CD1c-positive myeloid dendritic cell (primary cell): ENCODE measurements around the gene IGFBP5.
A peak's percentile ranks its signal among the peaks of the same experiment; 100 is the strongest.

Experiments used
- DNase-seq: peaks from one replicate; pipeline ENCODE4 v3.0.0-alpha.2; 2016; ENCODE audit errors: extremely low spot score

Gene IGFBP5

DNA sequence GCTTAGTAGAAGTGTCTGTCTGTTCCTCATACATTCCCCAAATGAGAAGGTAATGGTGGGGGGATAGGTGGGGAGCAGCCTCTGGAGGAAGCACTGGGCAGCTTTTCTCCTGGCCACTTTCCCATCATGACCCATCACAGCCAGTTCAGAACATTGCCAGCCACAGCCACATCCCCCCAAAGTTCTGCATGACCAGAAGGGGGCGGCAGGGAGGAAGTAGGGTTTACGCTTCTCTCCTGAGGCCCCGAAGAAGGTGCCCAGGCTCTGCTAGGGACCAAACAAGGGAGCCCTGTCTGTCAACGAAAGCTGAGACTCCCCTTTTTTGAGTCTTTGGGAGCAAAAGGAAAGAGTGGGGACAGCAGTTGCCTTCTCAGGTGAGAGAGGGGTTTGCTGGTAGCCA, 7.7 kb downstream of the IGFBP5 start:
- DNase-seq = peak; percentile 10

DNA sequence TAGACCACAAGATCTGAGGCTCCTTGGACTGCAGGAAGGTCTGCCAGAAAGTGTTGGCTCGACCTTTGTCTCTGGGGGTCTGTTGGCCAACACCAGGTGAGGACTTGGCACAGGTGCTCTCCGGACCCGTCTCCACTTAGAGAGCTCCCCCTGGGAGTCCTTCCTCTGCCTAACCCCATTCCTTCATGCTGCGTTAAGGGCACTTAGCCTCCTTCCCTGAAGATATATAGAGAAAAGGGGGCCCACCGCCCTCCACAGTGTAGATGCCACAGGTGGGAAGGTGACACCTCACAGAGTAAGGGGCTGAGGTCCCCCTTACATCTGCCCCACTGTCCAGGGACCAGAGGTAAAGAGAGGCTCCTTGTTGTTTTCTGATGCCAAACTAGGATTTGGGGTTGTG, 8.2 kb downstream of the IGFBP5 start:
- DNase-seq = no peak

DNA sequence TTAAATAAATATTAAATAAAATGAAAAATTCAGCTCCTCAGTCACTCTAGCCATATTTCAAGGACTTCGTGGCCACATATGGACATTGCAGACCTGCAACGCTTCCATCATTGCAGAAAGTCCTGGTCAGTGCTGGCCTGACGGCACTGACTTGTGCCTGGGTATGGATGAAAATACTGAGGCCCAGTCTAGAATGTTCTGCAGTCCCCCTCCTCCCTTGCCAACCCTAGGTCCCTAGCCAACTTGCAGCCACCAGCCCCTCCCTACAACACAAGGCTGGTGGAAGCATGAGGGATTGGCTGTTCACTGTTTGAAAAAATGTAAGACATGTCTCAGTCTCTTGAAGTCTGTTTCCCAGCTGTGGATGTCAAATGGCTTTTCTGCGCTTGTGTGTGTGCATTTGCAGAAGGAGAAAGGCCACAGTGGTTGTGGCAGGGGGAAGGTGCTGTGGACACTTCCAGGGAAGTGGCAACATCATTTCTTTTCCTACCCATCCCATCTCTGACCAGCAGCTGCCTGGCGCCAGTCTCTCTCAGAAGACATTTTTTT, 9.9 kb downstream of the IGFBP5 start:
- no peak for DNase-seq

DNA sequence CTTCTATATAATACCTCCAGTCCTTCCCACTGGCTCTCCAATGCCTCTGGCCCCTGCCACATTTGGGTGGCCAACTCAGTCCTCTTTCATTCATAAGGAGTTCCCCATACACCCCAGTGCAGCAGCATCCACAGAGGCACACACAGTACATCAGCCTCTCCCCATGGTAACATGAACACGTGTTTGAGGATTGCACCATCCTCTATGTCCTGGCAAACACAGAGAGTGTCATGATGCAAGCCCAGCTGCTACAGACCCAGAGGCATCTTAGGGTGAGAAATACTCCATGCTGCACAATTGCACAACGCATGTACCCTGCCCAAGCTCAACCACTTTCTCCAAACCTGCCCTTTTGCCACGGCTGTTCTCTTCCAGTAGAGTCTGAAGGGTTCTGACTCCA, 11.5 kb downstream of the IGFBP5 start:
- DNase-seq = peak; percentile 48

DNA sequence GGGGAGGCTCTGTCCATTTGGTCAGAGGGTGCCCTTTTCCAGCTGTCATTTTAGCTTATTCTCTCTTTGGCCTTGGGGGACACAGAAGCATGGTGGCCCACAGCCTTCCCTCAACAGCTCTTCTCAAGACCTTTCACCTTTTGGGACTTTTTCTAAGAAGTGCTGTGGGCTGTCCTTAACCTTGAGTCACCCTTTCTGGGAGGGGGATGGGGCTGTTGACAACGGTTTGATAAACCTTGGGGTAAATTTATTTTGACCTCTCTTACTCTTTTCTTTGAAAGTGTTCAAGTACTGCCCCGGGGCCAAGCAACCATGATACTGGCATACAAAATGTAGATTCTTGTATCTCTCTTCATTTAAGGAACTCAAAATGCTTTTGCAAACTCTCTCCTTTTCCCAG, 13.7 kb downstream of the IGFBP5 start:
- no peak for DNase-seq

DNA sequence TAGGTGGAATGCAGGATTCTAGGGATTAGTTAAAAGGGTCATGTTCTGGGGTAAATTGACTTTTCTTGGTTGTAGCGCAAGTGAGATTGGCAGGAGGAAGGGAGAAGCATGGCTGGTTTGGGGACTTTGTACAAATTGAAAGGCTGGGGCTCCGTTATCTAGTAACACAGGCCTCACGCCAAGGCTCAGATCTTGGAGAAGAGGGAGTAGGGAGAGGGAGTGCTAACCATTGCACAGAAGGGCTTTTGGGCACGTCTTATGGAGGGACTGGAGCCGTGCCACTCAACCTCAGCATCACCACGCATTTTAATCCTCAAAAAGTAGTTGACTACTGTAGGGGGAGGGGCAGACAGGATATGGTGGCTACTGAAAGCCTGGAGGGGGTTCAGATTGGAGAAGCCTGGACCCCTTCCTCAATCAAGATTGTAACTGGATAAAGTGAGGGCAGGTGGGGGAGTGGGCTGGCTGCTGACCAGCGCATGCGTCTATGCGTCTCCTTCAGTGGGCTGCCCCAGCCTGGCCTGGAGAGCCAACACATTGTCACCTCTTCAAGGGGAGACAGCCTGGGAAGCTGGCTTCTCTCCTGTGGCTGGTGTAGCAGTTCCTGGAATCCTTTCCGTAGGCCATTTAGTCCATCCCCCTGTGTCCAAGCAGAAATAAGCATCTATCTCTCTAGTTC, 14.3 kb downstream of the IGFBP5 start:
- DNase-seq = no peak

DNA sequence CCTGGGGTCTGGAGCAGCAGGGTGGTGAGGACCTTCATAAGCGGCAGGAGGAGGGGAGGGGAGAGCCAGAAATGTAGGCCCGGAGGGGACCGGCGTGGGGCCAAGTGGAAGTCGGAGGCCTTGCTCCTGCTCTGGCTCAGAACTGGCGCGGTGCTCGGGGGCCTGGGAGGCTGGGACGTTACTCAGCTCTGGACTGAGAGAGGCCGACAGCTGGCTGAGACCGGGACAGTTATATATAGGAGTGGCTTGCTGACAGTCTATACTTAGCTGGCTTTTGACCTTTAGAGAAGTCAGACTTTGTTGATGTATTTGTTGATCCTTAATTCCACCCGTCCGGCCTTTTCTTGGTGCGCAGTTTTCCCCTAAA, 15.7 kb downstream of the IGFBP5 start:
- DNase-seq = no peak

DNA sequence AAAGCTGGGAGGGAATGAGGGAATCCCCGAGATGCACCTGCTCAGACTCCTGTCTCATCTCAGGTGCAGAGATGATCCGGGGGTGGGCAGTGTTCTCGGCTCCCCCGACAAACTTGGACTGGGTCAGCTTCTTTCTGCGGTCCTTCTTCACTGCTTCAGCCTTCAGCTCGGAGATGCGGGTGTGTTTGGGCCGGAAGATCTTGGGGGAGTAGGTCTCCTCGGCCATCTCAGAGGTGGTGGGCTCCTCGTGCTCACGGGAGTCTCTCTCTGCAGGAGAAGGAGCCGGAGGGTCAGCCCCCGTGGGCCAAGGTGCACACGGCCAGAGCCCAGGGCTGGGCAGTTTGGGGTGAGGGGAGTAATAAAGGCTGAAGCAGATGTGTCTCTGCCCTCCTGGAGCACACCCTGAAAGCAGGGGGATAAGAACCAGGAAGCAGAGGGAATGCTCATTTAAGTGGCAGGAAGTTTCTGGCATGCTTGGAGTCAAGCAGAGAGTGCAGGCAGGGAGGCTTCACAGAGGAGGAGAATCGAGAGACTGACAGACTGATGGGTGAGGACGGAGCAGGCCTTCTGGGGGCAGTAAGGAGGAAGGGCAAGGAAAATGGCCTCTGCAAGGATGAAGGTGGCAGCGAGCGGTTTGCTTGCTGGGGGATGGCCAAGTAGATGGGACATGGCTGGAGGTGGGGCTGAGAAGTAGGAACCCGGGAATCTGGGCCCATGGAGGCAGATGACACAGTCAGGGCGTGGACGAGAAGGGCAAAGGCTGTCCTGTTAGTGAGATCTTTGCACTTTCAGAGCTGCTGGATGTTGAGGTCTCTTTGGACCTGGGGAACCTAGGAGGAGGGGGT, 16.3 kb downstream of the IGFBP5 start:
- no peak for DNase-seq

DNA sequence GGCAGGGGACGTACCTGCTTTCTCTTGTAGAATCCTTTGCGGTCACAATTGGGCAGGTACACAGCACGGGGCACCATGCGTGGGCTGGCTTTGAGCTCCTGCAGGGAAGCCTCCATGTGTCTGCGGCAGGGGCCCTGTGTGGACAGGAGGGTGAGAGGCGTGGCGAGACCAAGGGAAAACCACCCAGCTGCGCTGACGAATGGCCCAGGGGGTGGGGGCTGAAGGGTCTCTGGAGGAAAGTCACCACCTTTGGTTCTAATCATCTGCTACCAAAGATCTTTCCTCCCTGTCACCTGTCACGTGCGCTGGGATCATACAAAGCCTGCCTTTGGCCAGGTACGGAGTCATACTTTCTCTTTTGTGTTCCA, 17.3 kb downstream of the IGFBP5 start:
- no peak for DNase-seq

DNA sequence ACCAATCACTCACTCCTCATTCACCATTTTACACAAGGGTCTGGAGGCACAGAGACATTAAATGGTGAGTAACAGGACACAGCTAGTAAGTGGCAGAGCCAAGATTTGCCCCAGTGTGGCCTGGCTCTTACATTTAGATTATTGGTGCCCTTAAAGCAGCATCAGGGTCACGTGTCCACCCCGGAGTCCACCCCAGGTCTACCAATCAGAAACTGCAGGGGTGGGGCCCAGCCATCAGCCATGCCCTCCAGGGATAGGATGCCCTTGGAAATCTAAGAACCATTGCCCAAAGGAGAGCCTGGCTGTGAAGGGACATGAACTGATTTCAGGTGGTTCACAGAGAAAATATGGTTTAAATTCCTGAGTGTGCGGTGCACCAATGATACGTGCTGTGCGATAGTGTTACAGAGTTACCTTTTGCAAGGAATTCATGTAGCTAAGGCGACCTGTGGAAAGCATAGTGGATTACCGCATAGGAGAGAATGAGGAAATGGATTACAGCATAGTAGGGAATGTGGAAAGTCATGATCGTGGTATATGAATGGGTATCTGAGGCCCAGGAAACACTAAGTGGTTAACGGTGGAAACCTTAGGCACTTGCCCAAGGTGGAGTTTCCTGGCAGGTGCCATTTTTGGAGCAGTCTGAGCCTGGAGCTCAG, 17.8 kb downstream of the IGFBP5 start:
- DNase-seq = no peak

DNA sequence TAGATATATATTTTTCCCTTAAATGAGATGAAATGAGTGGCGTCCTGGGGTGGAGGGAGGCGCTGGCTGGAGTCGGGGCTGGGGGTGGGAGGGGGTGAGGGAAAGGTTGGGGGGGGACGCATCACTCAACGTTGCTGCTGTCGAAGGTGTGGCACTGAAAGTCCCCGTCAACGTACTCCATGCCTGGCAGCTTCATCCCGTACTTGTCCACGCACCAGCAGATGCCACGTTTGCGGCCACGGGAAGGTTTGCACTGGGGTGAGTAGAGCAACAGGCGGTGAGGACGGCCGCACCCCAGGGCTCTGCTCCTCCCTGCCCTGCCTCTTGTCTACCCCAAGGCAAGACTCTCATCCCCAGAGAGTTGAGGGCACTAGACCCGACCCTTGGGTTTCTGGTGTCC, 18.7 kb downstream of the IGFBP5 start:
- DNase-seq = no peak

DNA sequence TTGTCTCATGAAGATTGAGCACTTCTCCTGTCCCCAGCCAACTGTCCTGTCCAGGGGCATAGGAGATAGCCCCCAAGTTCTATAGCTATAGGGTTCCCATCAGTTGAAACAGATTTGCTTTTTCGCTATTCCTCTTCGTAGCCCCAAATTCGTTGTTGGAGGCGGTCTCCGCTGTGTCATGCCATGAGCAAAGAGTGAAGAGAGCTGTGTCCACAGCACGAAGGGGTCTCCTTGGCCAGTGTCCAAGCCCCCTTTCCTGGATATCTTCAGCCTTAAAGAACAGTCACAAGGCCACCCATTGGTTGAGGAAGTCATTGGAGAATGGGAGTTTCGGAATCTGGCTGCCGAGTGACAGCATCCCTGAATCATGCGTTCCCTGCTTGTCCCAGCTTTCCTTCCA, 21.0 kb downstream of the IGFBP5 start:
- no peak for DNase-seq

DNA sequence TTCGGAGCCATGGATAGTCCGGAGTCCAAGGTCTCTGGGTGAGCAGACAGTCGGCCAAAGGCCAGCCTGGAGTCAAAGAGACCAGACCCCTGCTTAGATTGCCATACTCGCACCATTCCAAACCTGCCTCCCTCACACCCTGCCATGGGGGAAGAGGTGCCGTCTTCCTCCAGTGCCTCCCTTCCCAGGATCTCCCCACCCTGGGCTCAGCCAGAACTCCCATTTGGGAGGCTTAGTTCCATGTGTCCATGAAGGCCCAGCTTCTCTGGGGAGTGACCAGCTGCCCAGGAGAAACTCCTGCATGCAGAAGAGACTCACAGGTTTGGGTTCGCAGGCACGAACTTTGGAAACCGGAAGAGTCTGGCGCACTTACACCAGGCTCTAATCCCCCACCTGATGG, 21.7 kb downstream of the IGFBP5 start:
- no peak for DNase-seq

DNA sequence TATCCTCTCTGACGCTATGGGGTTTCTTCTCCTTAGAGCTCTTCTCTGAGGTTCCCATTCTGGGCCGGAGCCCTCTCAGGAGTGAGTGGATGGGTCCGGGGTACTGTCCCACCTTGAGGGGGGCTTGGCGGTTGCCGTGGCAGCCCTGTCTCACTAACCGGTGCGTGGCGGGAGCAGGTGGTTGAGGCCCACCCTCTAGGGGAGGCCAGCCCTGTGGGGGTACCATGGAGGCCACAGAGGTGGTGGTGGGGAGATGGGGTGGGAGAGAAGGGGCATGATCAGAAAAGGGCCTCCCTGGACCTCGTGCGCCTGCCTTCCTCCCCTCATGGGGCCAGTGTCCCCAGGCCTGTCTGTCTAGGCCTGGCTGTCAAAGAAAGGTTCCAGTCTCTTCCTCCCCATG, 22.3 kb downstream of the IGFBP5 start:
- no peak for DNase-seq

DNA sequence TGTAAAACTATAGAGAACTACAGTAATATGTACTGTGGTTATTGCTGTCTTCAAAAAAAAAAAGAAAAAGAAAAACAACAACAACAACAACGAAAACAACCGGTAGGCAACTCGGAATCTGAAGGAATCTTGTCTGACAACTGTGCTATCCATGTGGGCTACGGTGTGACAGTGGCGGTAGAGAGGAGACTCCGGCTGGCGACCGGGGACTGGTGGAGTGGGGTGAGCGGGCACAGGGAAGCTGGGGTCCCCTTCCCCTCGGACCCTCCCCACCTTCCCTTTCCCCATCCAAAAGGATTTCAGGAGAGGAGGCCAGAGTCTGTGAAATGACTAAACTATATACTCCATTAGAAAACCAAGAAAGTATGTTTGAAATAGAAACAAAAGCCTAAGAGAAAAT, 22.9 kb downstream of the IGFBP5 start:
- no peak for DNase-seq

DNA sequence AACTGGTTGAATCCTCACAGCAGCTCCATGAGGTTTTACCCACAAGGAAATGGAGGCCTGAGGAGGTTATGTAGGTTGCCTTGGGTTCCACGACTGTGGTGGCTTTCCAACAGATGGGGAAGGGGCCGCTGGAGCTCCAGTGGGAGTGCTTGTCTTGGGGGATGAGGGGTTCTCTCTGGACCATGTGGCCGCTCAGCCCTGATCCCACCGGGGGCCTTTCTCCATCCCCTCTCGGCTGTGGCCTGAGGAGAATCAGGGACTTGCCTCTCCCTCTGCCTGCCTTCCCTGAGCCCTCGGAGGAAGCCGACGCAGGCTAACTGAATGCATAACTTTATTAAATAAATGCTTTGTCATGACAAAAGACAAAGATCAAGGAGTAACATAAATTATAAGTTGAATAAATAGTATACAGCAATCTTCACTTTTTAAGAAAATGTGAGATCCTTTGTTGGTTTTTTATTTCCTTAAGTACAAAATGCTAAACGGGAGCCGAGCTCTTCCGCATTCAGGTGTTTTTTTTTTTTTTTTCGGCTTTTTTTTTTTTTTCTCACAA, 23.5 kb downstream of the IGFBP5 start:
- no peak for DNase-seq

DNA sequence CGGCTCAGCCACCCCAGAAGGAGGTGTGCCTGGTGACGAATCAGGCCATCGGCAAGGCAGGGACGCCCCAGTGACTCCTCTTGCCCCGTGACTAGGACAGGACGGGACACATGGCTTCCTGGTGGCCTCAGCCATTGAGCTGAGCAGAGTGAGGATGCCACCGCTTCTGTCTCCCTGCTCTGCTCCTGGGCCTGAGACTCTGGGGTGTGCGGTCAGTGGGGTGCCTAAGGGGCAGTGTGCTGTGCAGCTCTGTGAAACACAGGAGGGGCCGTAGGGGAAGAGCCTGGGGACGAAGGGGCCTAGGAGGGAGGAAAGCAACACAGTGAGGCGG, 24.3 kb downstream of the IGFBP5 start:
- DNase-seq = no peak

DNA sequence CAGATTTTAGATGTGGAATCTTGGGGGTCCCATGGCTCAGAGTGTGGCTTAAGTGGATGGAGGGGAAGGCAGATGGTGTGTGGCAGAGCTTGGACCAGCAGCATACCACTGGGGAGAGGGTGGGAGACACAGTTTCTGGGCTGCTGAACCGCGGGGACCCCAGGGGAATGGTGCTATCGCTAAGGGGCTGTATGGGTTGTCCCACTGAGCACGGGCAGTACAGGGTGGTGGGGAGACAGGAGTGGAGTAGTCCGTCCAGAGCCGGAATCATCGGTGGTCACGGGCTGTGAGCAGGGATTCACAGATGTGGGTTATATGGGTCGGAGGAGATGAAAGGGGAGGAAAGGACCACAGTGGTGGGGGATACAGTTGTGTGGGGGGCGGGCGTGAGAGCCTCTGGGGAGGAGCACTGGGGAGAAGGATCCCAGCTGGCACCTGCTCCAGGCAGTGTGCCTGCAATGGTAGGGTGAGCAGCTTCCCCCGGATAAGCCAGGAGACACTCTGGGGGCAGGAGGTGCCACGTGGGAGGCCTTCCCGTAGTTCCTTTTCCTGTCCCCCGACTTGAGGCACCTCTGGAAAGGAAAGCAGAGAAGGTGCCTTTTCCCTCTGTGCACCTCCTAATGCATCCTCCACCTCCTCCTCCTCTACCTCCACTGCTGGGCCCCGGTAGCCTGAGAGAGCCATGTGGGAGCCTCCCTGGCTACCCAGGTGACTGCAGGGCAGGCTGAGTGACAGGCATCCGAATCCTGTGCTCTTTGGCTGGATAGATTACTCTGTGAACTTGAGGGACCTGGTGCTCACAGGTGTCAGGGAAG, 24.9 kb downstream of the IGFBP5 start:
- no peak for DNase-seq

DNA sequence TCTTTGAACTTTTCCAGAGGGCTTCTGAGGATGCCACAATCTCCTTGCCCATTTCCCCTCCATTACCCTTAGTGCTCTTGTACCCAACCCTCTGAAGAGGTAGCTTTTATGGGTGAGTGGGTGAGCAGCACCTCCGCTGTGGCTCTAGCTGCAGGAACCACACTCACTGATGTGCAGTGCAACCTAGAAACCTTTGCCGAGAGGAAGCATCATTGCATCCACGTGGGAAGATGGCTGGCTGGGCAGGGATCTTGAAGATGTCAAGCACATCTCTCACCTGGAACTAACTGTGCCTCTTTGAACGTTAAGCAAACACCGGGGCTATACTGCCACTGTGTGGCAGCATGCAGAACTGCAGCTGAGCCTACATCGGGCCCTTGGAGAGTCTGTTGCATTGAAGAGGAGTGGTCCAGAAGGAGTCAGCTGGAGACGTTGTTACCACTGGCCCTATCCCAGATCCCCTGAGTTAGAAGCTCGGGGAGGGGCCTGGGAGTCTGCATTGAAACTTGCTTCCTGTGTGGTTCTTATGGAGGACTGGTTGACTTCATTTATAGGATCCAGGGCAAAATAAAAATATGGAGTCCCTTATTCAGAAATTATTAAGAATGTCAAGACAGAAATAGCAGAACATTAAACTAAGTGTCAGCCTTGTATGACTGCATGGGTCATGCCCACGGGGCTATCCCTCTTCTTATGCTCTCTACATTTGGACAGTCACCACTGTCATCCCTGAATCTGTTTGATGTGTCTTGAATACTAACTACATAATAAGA, 28.7 kb downstream of the IGFBP5 start:
- peak; percentile 80 for DNase-seq

DNA sequence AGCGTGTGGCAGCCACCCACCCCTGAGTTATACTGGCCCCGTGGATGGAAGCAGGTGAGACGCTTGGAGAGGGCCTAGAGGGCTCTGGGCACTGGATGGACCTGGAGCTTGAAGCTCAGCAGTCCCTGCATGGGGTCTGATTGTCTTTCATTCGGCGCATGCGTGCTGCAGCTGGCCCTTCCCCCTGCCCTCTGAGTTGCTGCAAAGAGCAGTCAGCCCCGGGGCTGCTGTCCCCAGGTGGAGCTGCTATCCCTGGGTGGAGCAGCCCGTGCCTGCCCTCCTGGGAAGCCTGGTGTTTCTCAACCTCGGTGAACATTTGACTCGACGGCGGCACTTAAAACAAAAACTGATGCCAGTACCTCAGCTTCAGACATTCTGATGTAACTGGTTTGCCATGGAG, 29.6 kb downstream of the IGFBP5 start:
- DNase-seq = no peak

DNA sequence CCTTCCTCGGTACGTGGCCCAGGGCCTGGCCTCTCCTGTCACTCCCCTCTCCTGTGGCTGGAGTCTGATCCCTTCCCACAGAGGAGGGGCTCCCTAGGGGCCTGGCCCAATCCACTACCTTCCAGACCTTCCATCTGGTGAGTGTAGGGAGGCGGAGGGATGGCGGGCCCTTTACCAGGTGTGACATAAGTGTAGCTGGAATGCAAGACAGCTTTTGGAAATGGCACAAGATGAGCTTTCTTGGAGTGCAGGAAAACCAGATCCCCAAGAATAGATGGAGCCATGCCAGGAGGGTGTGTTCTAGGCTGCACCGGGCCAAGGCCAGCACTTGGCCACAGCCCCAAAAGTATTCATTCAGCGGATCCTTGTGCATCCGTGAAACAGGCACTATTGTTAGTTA, 30.1 kb downstream of the IGFBP5 start:
- no peak for DNase-seq
